H9 (cell line): ENCODE results near the gene CSNK2A2. TPM values are rescaled to one million over a fixed set of nuclear protein-coding genes. Genes with fewer than 3 reads are reported as not detected.

Experiments
- DNase-seq: peaks from one replicate; pipeline ENCODE4 v3.0.0-alpha.2; 2017
- H2AFZ ChIP-seq: one replicate; pipeline ENCODE4 v1.6.1; 2013; ENCODE audit warnings: mild to moderate bottlenecking, low read length, control low read depth, moderate library complexity
- H2AK5ac ChIP-seq: 2 replicates; pipeline ENCODE4 v1.6.1; 2013; ENCODE audit warnings: low read length, control low read depth, mixed read lengths; ENCODE audit not compliant: insufficient read length
- H2BK120ac ChIP-seq: one replicate; pipeline ENCODE4 v1.6.1; 2013; ENCODE audit warnings: low read depth, mild to moderate bottlenecking, low read length, control low read depth, inconsistent platforms; ENCODE audit not compliant: poor library complexity, severe bottlenecking
- H2BK12ac ChIP-seq: 2 replicates; pipeline ENCODE4 v1.6.1; 2013; ENCODE audit warnings: low read length, control low read depth, mixed read lengths, low read depth; ENCODE audit not compliant: insufficient read length
- H2BK15ac ChIP-seq: 2 replicates; pipeline ENCODE4 v1.6.1; 2013; ENCODE audit warnings: low read depth, low read length, control low read depth
- H2BK20ac ChIP-seq: one replicate; pipeline ENCODE4 v1.6.1; 2013; ENCODE audit warnings: low read depth, mild to moderate bottlenecking, low read length, control low read depth, inconsistent platforms; ENCODE audit not compliant: poor library complexity, severe bottlenecking
- H2BK5ac ChIP-seq: 2 replicates; pipeline ENCODE4 v1.6.1; 2013; ENCODE audit warnings: low read length, control low read depth, mixed read lengths; ENCODE audit not compliant: insufficient read length
- H3K14ac ChIP-seq: 2 replicates; pipeline ENCODE4 v1.6.1; 2013; ENCODE audit warnings: low read length, control low read depth; ENCODE audit not compliant: insufficient read depth
- H3K18ac ChIP-seq: 2 replicates; pipeline ENCODE4 v1.6.1; 2013; ENCODE audit warnings: low read depth, mild to moderate bottlenecking, mixed read lengths, low read length, control low read depth; ENCODE audit not compliant: insufficient read length
- H3K23ac ChIP-seq: 2 replicates; pipeline ENCODE4 v1.6.1; 2013; ENCODE audit warnings: low read length, control low read depth, mixed read lengths, low read depth; ENCODE audit not compliant: insufficient read length
- H3K23me2 ChIP-seq: 2 replicates; pipeline ENCODE4 v1.6.1; 2013; ENCODE audit warnings: low read depth, mild to moderate bottlenecking, mixed read lengths, low read length, control low read depth; ENCODE audit not compliant: insufficient read length, poor library complexity, severe bottlenecking
- H3K27ac ChIP-seq: 2 replicates; pipeline ENCODE4 v1.5.1; 2013; ENCODE audit warnings: low read length, control low read depth, mixed read lengths, low read depth; ENCODE audit not compliant: insufficient read length
- H3K27me3 ChIP-seq: 2 replicates; pipeline ENCODE4 v1.6.1; 2013; ENCODE audit warnings: low read length, control low read depth, inconsistent platforms; ENCODE audit not compliant: insufficient read depth
- H3K4ac ChIP-seq: 2 replicates; pipeline ENCODE4 v1.6.1; 2013; ENCODE audit warnings: low read depth, mild to moderate bottlenecking, control low read depth, inconsistent platforms, low read length, moderate library complexity
- H3K4me1 ChIP-seq: 2 replicates; pipeline ENCODE4 v1.6.1; 2013; ENCODE audit warnings: low read length, control low read depth, inconsistent platforms; ENCODE audit not compliant: insufficient read depth
- H3K4me2 ChIP-seq: 2 replicates; pipeline ENCODE4 v1.6.1; 2013; ENCODE audit warnings: low read length, control low read depth, mixed read lengths; ENCODE audit not compliant: insufficient read length, insufficient read depth
- H3K56ac ChIP-seq: 2 replicates; pipeline ENCODE4 v1.6.1; 2013; ENCODE audit warnings: low read depth, mild to moderate bottlenecking, mixed read lengths, low read length, control low read depth; ENCODE audit not compliant: insufficient read length
- H3K79me1 ChIP-seq: 2 replicates; pipeline ENCODE4 v1.6.1; 2013; ENCODE audit warnings: low read depth, mild to moderate bottlenecking, moderate library complexity, low read length, control low read depth, inconsistent platforms; ENCODE audit not compliant: insufficient read depth, poor library complexity, severe bottlenecking
- H3K79me2 ChIP-seq: 2 replicates; pipeline ENCODE4 v1.6.1; 2013; ENCODE audit warnings: low read length, control low read depth, inconsistent platforms; ENCODE audit not compliant: insufficient read depth
- H3K9ac ChIP-seq: 2 replicates; pipeline ENCODE4 v1.6.1; 2013; ENCODE audit warnings: low read length, control low read depth, mixed read lengths; ENCODE audit not compliant: insufficient read length; ENCODE audit errors: extremely low read depth
- H3K9me3 ChIP-seq: one replicate; pipeline ENCODE4 v1.6.1; 2013; ENCODE audit warnings: low read depth, low read length, inconsistent platforms; ENCODE audit not compliant: control insufficient read depth
- H3T11ph ChIP-seq: one replicate; pipeline ENCODE4 v1.6.1; 2013; ENCODE audit warnings: mild to moderate bottlenecking, low read length, control low read depth, inconsistent platforms
- H4K20me1 ChIP-seq: one replicate; pipeline ENCODE4 v1.6.1; 2013; ENCODE audit not compliant: control insufficient read depth, insufficient read length, insufficient read depth
- H4K5ac ChIP-seq: 2 replicates; pipeline ENCODE4 v1.6.1; 2013; ENCODE audit warnings: low read depth, mild to moderate bottlenecking, mixed read lengths, low read length, control low read depth; ENCODE audit not compliant: insufficient read length
- H4K8ac ChIP-seq: replicated peaks from 2 replicates; pipeline ENCODE4 v1.6.1; 2013; ENCODE audit warnings: low read length, control low read depth, mixed read lengths, low read depth; ENCODE audit not compliant: insufficient read length
- H4K91ac ChIP-seq: 2 replicates; pipeline ENCODE4 v1.6.1; 2013; ENCODE audit warnings: low read depth, mild to moderate bottlenecking, moderate library complexity, mixed read lengths, low read length, control low read depth; ENCODE audit not compliant: insufficient read length
- H3K27ac Mint-ChIP-seq, 3 experiments: 2 replicates in 2 of 3; 3 replicates in 1 of 3; pipeline ENCODE4 v1.8.0; 2020 to 2021; ENCODE audit warnings: mixed read lengths in 3 of 3, mild to moderate bottlenecking in 1 of 3, moderate library complexity in 1 of 3
- H3K27me3 Mint-ChIP-seq: 2 replicates; pipeline ENCODE4 v1.8.0; 2021; ENCODE audit warnings: low read depth, mild to moderate bottlenecking, moderate library complexity, mixed read lengths
- H3K36me3 Mint-ChIP-seq, 3 experiments: 2 replicates in 2 of 3; 3 replicates in 1 of 3; pipeline ENCODE4 v1.8.0; 2020 to 2021; ENCODE audit warnings: low read depth in 3 of 3, mixed read lengths in 3 of 3; ENCODE audit not compliant: insufficient read depth in 1 of 3
- H3K4me1 Mint-ChIP-seq, 2 experiments: 2 replicates each; pipeline ENCODE4 v1.8.0; 2020; ENCODE audit warnings: mixed read lengths in 2 of 2
- H3K4me3 Mint-ChIP-seq, 2 experiments: 2 replicates in 1 of 2; 3 replicates in 1 of 2; pipeline ENCODE4 v1.8.0; 2020 to 2021; ENCODE audit warnings: mild to moderate bottlenecking in 2 of 2, mixed read lengths in 2 of 2, moderate library complexity in 1 of 2
- H3K9me3 Mint-ChIP-seq, 2 experiments: 2 replicates in 1 of 2; 3 replicates in 1 of 2; pipeline ENCODE4 v1.8.0; 2020; ENCODE audit warnings: mild to moderate bottlenecking in 2 of 2, mixed read lengths in 2 of 2, moderate library complexity in 1 of 2
- CTCF ChIP-seq: fragments of 200-600 bp; sonication (generic); conservative IDR thresholded peaks from 3 replicates; pipeline ENCODE4 v1.8.0; 2021; ENCODE audit warnings: antibody characterized with exemption, mild to moderate bottlenecking
- WGBS: extraction: QIAGEN DNeasy Blood & Tissue Kit; methylation state at CpG from one replicate; pipeline ENCODE4 v1.1.7; 2013; ENCODE audit warnings: missing lambda C conversion rate, low lambda C conversion rate, mixed read lengths; ENCODE audit not compliant: insufficient read length; ENCODE audit errors: extremely low coverage; 5-methylcytosine and 5-hydroxymethylcytosine counted together
- total RNA-seq: library from RNA; stranded (reverse); gene quantifications from 2 replicates; pipeline ENCODE4 v1.2.1, GENCODE V29; 2021

Gene CSNK2A2
- total RNA-seq, 1 experiment from 2014 or later = 134 TPM

- no peak overlapping the region for H3K23ac ChIP-seq
- H3K9ac ChIP-seq = no peak overlapping the region
- no peak overlapping the region for H2BK5ac ChIP-seq
- H2BK120ac ChIP-seq = no peak overlapping the region
- H3K4me1 ChIP-seq = no peaks in the 10 kb centered on the region
- no peak overlapping the region for H3K27ac ChIP-seq
- no peak overlapping the region for H3K18ac ChIP-seq
- DNase-seq = no peak
- no peak overlapping the region for H3T11ph ChIP-seq
- H3K4me1 Mint-ChIP-seq = no peaks in the 10 kb centered on the region
- no peaks in the 10 kb centered on the region for H3K9me3 ChIP-seq
- H3K27me3 ChIP-seq = no peaks in the 10 kb centered on the region
- no peak overlapping the region for H2BK15ac ChIP-seq
- H2BK12ac ChIP-seq = no peak overlapping the region
- H4K8ac ChIP-seq = no peak overlapping the region
- H4K5ac ChIP-seq = no peak overlapping the region
- no peak overlapping the region for H3K4me2 ChIP-seq
- no peaks in the 10 kb centered on the region for H3K9me3 Mint-ChIP-seq
- no peak overlapping the region for H2AK5ac ChIP-seq
- no peak overlapping the region for H3K27ac Mint-ChIP-seq
- H3K4ac ChIP-seq = no peak overlapping the region
- H3K36me3 Mint-ChIP-seq = peaks cover 0 to 1% (median under 1%) of the 10 kb centered on the region in 3 experiments; a peak in 5 of 7 replicates
- H4K20me1 ChIP-seq = no peaks in the 10 kb centered on the region
- no peaks in the 10 kb centered on the region for H3K27me3 Mint-ChIP-seq
- H3K56ac ChIP-seq = no peak overlapping the region
- no peak overlapping the region for H2AFZ ChIP-seq
- H3K4me3 Mint-ChIP-seq = no peak overlapping the region
- no peak overlapping the region for H2BK20ac ChIP-seq
- no peak for TF ChIP-seq CTCF
- no peaks in the 10 kb centered on the region for H3K79me2 ChIP-seq
- H4K91ac ChIP-seq = no peak overlapping the region
- no peak overlapping the region for H3K14ac ChIP-seq
- WGBS = no CpG with 5 or more reads among the region's 2 CpGs
- H3K79me1 ChIP-seq = no peaks in the 10 kb centered on the region
- no peaks in the 10 kb centered on the region for H3K23me2 ChIP-seq
These were observed 43.6 kb downstream of the CSNK2A2 start for GRCh38 chr16:58154345-58154744.
